ENCODE measurements around the gene CDH23.

The CDH23 gene

GRCh38 chr10:71392791-71393781 lies 3.6 kb upstream of the CDH23 start:
- DNase-seq (ENCODE audit: low read depth) = no peak

GRCh38 chr10:71393841-71394475 lies 2.8 kb upstream of the CDH23 start:
- no peak for DNase-seq (ENCODE audit: low read depth)

GRCh38 chr10:71394926-71395562 lies 1.7 kb upstream of the CDH23 start:
- DNase-seq (ENCODE audit: low read depth) = no peak

GRCh38 chr10:71395621-71396020 lies 1.1 kb upstream of the CDH23 start:
- DNase-seq (ENCODE audit: low read depth) = no peak

GRCh38 chr10:71396084-71396710 lies 523 bp upstream of the CDH23 start:
- no peak for DNase-seq (ENCODE audit: low read depth)

GRCh38 chr10:71397296-71398212 lies 834 bp downstream of the CDH23 start:
- no peak for DNase-seq (ENCODE audit: low read depth)

GRCh38 chr10:71398976-71399375 lies 2.3 kb downstream of the CDH23 start:
- no peak for DNase-seq (ENCODE audit: low read depth)

GRCh38 chr10:71399946-71400345 lies 3.2 kb downstream of the CDH23 start:
- DNase-seq (ENCODE audit: low read depth) = no peak

- no peak for DNase-seq (ENCODE audit: low read depth)
Measured at GRCh38 chr10:71401056-71401455, 4.3 kb downstream of the CDH23 start.

- no peak for DNase-seq (ENCODE audit: low read depth)
Measured at GRCh38 chr10:71402005-71402404, 5.3 kb downstream of the CDH23 start.

- DNase-seq (ENCODE audit: low read depth) = no peak
Measured at GRCh38 chr10:71404503-71405295, 8.0 kb downstream of the CDH23 start.

GRCh38 chr10:71406878-71407277 lies 10.2 kb downstream of the CDH23 start:
- DNase-seq (ENCODE audit: low read depth) = no peak

- no peak for DNase-seq (ENCODE audit: low read depth)
Measured at GRCh38 chr10:71408436-71409225, 11.9 kb downstream of the CDH23 start.

GRCh38 chr10:71409516-71410104 lies 12.9 kb downstream of the CDH23 start:
- DNase-seq (ENCODE audit: low read depth) = no peak

- no peak for DNase-seq (ENCODE audit: low read depth)
Measured at GRCh38 chr10:71413581-71413980, 16.9 kb downstream of the CDH23 start.

GRCh38 chr10:71414359-71414758 lies 17.6 kb downstream of the CDH23 start:
- no peak for DNase-seq (ENCODE audit: low read depth)

GRCh38 chr10:71419002-71419540 lies 22.4 kb downstream of the CDH23 start:
- no peak for DNase-seq (ENCODE audit: low read depth)

- no peak for DNase-seq (ENCODE audit: low read depth)
Measured at GRCh38 chr10:71419750-71420149, 23.0 kb downstream of the CDH23 start.

GRCh38 chr10:71421075-71421434 lies 24.3 kb downstream of the CDH23 start:
- no peak for DNase-seq (ENCODE audit: low read depth)
